Fibroblast of upper back skin (primary cell): ENCODE measurements around the gene HIGD2A.

Source experiments
- DNase-seq: peaks from one replicate; pipeline ENCODE4 v3.0.0-alpha.2; 2013

HIGD2A gene

GRCh38 chr5:176418251-176418650, 29.7 kb downstream of the HIGD2A start:
- DNase-seq = no peak

DNA sequence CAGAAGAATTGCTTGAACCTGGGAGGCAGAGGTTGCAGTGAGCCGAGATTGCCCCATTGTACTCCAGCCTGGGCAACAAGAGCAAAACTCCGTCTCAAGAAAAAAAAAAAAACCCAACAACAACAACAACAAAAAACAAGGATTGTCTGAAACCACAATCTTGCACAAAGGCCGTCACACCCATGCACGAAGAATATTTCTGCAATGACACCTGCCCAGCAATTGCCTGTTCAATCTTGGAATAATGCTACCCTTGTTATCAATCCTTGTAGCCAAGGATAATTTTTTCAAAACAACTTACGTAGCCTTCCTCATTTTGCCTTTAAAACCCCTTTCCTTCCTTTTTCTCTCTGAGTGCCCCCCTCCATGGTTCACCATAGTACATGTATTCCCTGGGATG, 31.5 kb downstream of the HIGD2A start:
- no peak for DNase-seq

DNA sequence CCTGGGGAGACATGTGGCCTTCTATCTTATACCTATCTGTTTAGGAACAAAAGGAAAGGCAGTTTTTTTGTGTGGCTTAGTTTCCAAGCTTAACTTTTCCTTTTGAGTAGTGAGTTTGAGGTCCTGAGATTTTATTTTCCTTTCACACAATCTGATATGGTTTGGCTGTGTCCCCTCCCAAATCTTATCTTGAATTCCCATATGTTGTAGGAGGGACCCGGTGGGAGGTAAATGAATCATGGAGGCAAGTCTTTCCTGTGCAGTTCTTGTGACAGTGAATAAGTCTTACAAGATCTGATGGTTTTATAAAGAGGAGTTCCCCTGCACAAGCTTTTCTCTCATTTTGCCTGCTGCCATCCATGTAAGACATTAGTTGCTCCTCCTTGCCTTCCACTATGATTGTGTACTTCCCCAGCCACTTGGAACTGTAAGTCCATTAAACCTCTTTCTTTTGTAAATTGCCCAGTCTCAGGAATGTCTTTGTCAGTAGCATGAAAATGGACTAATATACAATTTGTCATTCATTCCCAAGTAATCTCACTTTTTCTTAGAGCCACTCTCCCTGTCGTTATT, 32.5 kb downstream of the HIGD2A start:
- no peak for DNase-seq

DNA sequence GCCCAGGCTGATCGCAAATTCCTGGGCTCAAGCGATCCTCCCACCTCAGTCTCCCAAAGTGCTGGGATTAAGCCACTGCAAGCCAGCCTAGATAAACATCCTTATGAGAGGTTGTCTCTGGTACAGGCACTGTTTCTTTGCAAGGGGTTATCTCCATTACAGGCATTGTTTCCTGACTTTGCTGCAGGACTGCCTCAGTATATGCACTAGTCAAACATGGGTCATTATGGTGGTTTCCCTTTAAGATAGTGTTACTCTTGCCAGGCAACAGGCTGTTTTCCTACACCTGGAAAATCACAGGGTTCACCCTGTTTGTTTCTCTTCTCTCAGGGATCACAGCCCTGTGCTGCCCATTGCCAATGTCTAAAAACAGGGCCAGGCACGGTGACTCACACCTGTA, 35.6 kb downstream of the HIGD2A start:
- no peak for DNase-seq

- DNase-seq = peak; percentile 55
Measured at GRCh38 chr5:176425138-176425537, 36.6 kb downstream of the HIGD2A start.

- no peak for DNase-seq
Measured at GRCh38 chr5:176425791-176426190, 37.2 kb downstream of the HIGD2A start.

GRCh38 chr5:176426876-176427275, 38.3 kb downstream of the HIGD2A start:
- DNase-seq = no peak

GRCh38 chr5:176427971-176428370, 39.4 kb downstream of the HIGD2A start:
- DNase-seq = no peak

GRCh38 chr5:176429972-176430371, 41.4 kb downstream of the HIGD2A start:
- DNase-seq = no peak

DNA sequence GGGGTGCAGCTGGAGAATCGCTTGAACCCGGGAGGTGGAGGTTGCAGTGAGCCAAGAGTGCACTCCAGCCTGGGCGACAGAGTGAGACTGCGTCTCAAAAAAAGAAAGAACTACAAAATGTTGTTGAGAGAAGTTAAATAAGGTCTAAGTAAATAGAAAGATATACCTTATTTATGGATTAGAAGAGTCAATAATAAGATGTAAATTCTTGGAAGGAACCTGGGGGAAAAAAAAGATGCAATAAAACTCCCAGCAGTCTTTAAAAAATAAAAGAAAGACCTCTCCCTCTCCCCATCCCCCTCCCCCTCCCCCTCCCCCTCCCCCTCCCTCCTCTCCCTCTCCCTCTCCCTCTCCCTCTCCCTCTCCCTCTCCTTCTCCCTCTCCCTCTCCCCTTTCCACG, 44.2 kb downstream of the HIGD2A start:
- DNase-seq = no peak

DNA sequence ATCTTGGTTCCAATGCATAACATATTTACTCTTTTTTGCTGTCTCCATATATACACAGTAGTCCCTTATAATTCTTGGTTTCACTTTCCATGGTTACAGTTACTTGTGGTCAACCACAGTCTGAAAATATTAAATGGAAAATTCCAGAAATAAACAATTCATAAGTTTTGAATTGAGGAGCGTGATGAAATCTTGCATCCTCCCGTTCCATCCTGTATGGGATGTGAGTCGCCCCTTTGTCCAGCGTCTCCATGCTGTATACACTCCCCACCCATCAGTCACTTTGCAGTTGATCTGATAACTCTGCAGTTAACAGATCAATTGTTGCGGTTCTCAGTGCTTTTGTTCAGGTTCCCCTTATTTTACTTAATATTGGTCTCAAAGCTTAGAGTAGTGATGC, 48.1 kb downstream of the HIGD2A start:
- peak; percentile 70 for DNase-seq

- peak; percentile 87 for DNase-seq
Measured at GRCh38 chr5:176438959-176439757, 50.6 kb downstream of the HIGD2A start.
